ACC112 (cell line): Measurements from ENCODE around the gene BANK1.
"Not testable (repeated sequence)": the region's sequence is repeated elsewhere in the genome, so short reads cannot be mapped to it uniquely, and the experiment has no call there.

Experiments
- H2AFZ ChIP-seq: fragments of 200-600 bp; sonication (generic); one replicate; pipeline ENCODE4 v1.6.0; 2017; ENCODE audit warnings: antibody characterized with exemption, low read length; ENCODE audit not compliant: unreplicated experiment
- H3K27ac ChIP-seq: fragments of 200-600 bp; sonication (generic); 2 replicates; pipeline ENCODE4 v1.5.1; 2014; ENCODE audit warnings: low read depth, mild to moderate bottlenecking, antibody characterized with exemption, low read length, moderate library complexity
- H3K27me3 ChIP-seq: fragments of 200-600 bp; sonication (generic); 2 replicates; pipeline ENCODE4 v1.6.1; 2014; ENCODE audit warnings: mild to moderate bottlenecking, antibody characterized with exemption, low read length, moderate library complexity, mixed read lengths; ENCODE audit not compliant: insufficient read depth
- H3K36me3 ChIP-seq: fragments of 200-600 bp; sonication (generic); 2 replicates; pipeline ENCODE4 v1.6.1; 2016; ENCODE audit warnings: mild to moderate bottlenecking, antibody characterized with exemption, low read length, moderate library complexity, mixed read lengths; ENCODE audit not compliant: insufficient read depth
- H3K4me1 ChIP-seq: fragments of 200-600 bp; sonication (generic); one replicate; pipeline ENCODE4 v1.6.1; 2016; ENCODE audit warnings: low read length, mixed read lengths; ENCODE audit not compliant: insufficient read depth, unreplicated experiment, control insufficient read depth
- H3K4me3 ChIP-seq: fragments of 200-600 bp; sonication (generic); 2 replicates; pipeline ENCODE4 v1.5.1; 2014; ENCODE audit warnings: mild to moderate bottlenecking, low read depth, low read length
- H3K79me2 ChIP-seq: fragments of 200-600 bp; sonication (generic); one replicate; pipeline ENCODE4 v1.6.0; 2016; ENCODE audit warnings: low read length; ENCODE audit not compliant: control insufficient read depth, unreplicated experiment, insufficient read depth

BANK1 gene

DNA sequence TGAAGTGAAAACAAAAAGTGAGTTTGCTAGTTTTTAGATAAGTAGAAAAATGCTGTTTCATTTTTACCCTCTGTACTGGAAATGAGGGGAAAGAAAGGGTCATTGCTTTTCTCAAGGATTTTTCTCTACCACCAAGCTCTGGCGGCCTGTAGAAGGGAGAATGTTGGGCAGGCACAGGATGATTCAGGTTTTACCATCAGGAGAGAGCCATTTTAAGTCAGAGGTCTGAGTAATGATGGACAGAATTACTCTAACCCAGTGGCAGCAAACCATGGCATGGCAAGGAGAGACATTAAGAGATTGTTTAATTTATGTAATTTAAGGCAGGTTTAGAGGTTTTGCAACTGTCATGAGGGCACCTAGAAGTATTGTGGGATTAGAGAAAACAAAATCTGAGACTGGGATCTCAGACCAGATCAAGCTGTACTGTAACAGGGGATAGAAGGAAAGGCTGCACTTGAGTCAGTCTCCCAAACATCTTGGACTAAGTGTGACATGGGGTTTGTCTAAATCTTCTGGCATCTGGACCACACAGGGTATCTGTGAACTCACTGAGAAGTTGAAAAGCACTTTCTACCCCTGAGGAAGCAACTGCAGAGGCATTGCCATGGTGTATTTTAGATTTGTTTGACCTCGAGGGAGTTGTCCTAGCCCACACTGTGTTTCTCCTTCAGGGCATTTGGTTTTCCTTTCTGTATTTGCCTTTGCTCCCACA is 81.6 kb downstream of the BANK1 start:
- H3K36me3 ChIP-seq: no peaks in the 10 kb centered on the region
- H3K79me2 ChIP-seq: no peaks in the 10 kb centered on the region
- no peaks in the 10 kb centered on the region for H3K27me3 ChIP-seq
- no peak overlapping the region for H3K4me3 ChIP-seq
- no peaks in the 10 kb centered on the region for H3K4me1 ChIP-seq
- H2AFZ ChIP-seq: peak overlapping the region; percentile 20
- no peak overlapping the region for H3K27ac ChIP-seq

DNA sequence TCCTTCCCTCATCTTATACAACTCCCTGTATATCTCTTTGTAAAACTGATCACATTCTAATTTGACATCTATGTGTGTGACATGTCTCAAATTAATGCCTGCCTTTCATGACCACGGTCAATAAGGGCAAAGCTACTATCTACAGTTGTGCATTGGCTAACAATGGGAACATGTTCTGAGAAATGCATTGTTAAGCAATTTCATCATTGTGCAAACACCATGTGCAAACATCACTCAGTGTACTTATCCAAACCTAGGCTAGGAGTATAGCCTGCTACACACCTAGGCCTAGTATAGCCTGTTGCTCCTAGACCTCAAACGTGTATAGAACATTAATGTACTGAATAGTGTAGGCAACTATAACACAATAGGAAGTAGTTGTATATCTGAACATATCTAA is 95.0 kb downstream of the BANK1 start:
- Histone ChIP-seq H3K4me3 (no peak overlapping the region), H3K27ac (no peak overlapping the region), H3K36me3 (no peaks in the 10 kb centered on the region), H2AFZ (no peak overlapping the region), H3K27me3 (no peaks in the 10 kb centered on the region), H3K4me1 (no peaks in the 10 kb centered on the region), H3K79me2 (no peaks in the 10 kb centered on the region)

DNA sequence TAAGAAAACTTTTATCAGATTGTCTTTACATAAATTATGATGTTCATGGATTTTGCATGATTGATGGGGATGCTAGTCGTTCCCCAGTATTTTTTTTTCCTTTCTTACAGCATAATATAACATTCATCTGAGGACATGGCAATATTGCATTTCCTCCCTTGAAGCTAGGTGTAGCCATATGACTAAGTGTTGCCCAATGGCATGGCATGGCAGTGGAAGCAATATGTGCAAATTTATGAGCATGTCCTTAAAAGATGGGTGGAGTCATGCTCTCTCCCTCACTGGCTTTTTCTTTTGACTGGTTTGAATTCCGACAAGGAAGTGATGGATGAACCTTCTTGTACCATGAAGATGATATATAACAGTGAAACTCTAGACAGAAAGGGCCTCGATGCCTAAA is 96.3 kb downstream of the BANK1 start:
- H3K4me3 ChIP-seq: no peak overlapping the region
- H3K4me1 ChIP-seq: no peaks in the 10 kb centered on the region
- H3K36me3 ChIP-seq: no peaks in the 10 kb centered on the region
- H3K27me3 ChIP-seq: no peaks in the 10 kb centered on the region
- H3K79me2 ChIP-seq: no peaks in the 10 kb centered on the region
- no peak overlapping the region for H2AFZ ChIP-seq
- H3K27ac ChIP-seq: no peak overlapping the region

DNA sequence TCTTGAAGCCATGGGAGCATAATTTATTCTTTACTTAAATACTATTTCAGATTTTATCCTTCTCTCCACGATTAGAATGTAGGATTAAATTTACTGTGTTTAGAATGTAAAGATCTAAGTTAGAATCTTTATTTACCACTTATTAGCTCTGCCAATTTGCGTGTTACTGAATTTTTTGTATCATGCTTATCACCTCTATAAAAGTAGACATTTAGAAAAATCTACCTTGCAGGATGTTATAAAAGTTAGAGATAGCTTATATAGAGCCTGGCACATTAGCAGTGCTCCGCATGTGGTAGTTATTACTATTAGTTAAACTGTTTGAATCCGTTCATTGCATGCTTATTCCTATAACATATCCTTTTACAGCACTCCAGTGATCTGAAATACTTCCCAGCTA is 97.9 kb downstream of the BANK1 start:
- Histone ChIP-seq H3K27me3 (no peaks in the 10 kb centered on the region), H3K4me3 (no peak overlapping the region), H3K4me1 (no peaks in the 10 kb centered on the region), H2AFZ (peak overlapping the region; percentile 82), H3K36me3 (no peaks in the 10 kb centered on the region), H3K27ac (no peak overlapping the region), H3K79me2 (no peaks in the 10 kb centered on the region)

DNA sequence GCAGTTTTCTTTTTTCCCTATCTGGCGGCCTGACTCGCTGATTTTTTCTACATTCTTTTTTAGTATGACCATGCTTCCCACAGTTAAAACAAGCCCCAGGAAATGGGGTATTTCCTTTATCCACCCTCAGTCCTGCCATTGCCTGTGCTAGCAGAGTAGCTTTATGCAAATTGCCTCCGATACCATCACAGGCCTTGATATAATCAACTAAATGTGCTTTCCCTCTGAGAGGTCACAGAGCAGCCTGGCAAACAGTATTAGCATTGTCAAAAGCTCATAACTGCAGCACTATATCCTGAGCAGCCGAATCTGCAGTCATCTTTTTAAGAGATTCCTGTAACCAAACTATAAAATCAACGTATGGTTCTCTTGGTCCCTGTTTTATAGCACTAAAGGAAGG is 115.0 kb downstream of the BANK1 start:
- not testable (repeated sequence) for H3K36me3 ChIP-seq, H3K27me3 ChIP-seq, H3K27ac ChIP-seq, H3K79me2 ChIP-seq, H3K4me1 ChIP-seq, H3K4me3 ChIP-seq, H2AFZ ChIP-seq

DNA sequence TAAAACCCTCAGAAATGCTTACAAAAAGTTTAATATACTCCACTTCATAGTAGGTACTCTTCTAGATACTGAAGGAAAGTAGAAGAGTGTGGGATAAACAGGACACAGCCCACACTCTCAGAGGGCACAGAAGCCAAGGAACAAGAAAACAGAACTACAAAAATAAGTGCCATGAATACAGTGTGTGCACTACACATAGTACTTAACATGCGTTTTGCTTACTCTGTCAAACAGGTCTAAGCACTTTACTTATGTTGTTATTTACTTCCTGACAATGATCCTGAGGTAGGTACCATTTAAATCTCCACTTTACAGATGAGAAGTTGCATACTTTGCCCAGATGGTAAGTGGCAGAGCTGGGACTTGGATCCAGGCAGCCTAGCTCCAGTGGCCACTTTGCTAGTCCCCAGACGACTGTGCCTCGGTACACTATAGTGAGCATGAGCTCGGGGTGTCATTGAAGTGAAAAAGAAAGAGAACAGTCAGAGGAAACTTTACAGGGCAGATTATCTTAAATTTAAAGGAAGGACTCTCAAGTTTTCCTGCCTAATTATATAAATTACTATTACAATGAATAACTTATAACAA is 120.3 kb downstream of the BANK1 start:
- Histone ChIP-seq H3K36me3 (no peaks in the 10 kb centered on the region), H3K27me3 (no peaks in the 10 kb centered on the region), H3K79me2 (no peaks in the 10 kb centered on the region), H2AFZ (peak overlapping the region; percentile 55), H3K27ac (no peak overlapping the region), H3K4me1 (no peaks in the 10 kb centered on the region), H3K4me3 (no peak overlapping the region)

DNA sequence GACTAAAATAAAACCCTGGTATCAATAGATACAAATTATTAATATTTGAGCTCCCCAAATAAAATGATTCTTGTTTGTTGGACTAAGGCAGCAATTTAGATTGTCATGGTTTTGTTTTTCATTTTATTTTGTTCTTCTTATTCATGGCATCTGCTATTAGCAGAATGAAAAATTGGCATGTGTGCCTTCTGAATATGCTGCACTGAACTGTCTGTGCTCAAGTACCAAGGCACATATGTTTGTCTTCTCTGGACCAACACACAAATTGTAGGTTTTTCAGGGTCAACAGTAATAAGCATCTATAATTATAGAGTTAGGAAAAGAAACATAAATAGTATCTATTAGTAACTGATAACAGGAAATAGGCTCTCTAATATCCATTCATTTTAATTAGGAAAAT is 121.1 kb downstream of the BANK1 start:
- Histone ChIP-seq H3K79me2 (no peaks in the 10 kb centered on the region), H3K4me1 (no peaks in the 10 kb centered on the region), H2AFZ (no peak overlapping the region), H3K36me3 (no peaks in the 10 kb centered on the region), H3K27me3 (no peaks in the 10 kb centered on the region), H3K4me3 (no peak overlapping the region), H3K27ac (no peak overlapping the region)

DNA sequence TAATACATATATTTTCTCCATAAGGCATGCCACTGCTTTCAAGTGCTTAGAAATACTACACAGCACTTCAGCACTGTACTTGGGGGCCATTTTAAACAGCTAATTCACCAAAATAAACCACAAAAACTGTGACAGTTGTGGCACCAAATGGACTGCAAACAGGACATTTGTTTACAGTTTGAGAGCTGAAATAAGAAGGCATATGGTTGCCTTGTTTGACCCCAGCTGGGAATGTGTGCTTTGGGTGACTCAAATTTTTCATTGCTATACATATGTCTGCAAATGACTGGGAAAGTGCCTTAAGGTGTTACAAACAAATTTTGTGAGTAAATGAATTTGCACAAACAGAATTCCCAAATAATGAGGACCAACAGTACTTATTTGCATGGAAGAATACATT is 124.2 kb downstream of the BANK1 start:
- no peaks in the 10 kb centered on the region for H3K4me1 ChIP-seq
- H2AFZ ChIP-seq: no peak overlapping the region

DNA sequence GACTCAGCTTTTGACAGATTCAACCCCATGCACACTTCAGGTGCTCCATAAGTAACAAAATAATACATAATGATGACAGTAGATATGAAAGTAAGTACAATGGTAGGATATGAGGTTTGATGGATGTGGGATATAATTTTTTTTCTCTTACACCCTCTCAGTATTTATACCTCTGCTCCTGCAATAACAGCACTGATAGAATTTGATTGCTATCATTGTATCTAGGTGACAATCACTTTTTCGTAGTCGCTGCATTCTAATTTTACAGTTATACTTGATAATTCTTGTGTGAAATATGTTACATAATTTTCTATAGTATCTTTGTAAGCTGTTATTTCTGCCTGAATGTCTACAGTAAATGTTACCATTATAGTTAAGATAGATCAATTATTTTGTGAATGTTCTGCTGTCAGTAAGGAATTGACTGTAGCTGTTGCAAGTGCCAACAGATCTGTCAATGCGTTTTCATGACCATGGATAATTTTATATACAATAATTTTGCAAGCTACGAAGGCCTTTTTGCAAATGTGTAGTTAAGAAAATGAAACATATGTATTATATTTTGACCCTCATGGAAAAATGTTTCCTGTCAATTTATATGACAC is 128.9 kb downstream of the BANK1 start:
- Histone ChIP-seq H3K27me3 (no peaks in the 10 kb centered on the region), H3K79me2 (no peaks in the 10 kb centered on the region), H3K4me3 (no peak overlapping the region), H3K4me1 (no peaks in the 10 kb centered on the region), H2AFZ (no peak overlapping the region), H3K36me3 (no peaks in the 10 kb centered on the region), H3K27ac (no peak overlapping the region)

More for the DNA sequence above, 124.2 kb downstream of the BANK1 start:
- Histone ChIP-seq H3K27ac (no peak overlapping the region), H3K4me3 (no peak overlapping the region), H3K36me3 (no peaks in the 10 kb centered on the region), H3K79me2 (no peaks in the 10 kb centered on the region), H3K27me3 (no peaks in the 10 kb centered on the region)

DNA sequence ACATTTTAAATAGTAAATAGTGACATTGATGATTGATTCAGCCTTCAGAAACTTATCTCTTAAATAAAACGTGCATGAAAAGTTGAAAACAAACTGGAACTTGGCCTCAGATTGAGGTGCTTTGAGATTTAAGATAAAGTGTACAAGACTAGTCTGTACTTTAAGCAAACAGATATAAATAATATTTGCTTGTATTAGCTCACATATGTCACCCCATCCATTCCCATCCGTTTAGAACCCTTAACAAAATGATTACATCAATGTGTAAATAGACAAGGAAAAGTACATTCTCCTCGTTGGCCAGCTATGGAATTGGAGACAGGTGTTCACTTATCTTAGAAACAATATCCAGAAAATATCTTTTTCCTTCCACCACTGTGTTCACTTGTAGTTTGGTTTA is 130.8 kb downstream of the BANK1 start:
- Histone ChIP-seq H3K79me2 (no peaks in the 10 kb centered on the region), H3K27ac (no peak overlapping the region), H3K27me3 (no peaks in the 10 kb centered on the region), H3K36me3 (no peaks in the 10 kb centered on the region), H2AFZ (no peak overlapping the region), H3K4me3 (no peak overlapping the region), H3K4me1 (no peaks in the 10 kb centered on the region)

DNA sequence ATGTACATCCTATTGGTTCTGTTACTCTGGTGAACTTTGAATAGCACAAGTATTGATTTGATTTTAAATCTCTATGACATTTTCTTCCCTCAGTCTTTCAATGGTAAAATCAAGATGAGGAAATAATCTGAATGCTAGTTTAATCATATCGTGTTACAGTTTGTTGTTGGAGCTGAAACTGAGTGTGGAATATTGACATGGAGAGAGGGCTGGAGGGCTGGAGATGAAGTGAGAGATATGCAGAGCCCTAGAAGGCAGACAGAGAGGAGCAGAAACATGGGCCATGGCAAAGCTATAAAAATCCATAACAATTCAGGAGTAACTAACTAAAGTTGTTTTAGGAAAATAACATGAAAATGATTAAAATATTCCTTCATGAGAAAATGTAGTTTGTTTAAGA is 141.1 kb downstream of the BANK1 start:
- no peaks in the 10 kb centered on the region for H3K36me3 ChIP-seq
- no peak overlapping the region for H3K27ac ChIP-seq
- no peaks in the 10 kb centered on the region for H3K4me1 ChIP-seq
- H3K27me3 ChIP-seq: no peaks in the 10 kb centered on the region
- no peak overlapping the region for H3K4me3 ChIP-seq
- H2AFZ ChIP-seq: no peak overlapping the region
- H3K79me2 ChIP-seq: no peaks in the 10 kb centered on the region
